Lower leg skin (tissue), 3 donors: ENCODE measurements around the gene STH.

ENCODE experiments used
- CTCF ChIP-seq, 3 donors: fragments of 450-650 bp; IDR thresholded peaks; one replicate each; pipeline ENCODE4 v1.5.1; 2016; ENCODE audit warnings: antibody characterized with exemption in 3 of 3, mild to moderate bottlenecking in 3 of 3, moderate library complexity in 2 of 3
- POLR2A ChIP-seq, 2 donors: fragments of 450-650 bp; IDR thresholded peaks; one replicate each; pipeline ENCODE4 v1.6.1; 2016 to 2017; ENCODE audit warnings: antibody characterized with exemption in 2 of 2, mild to moderate bottlenecking in 1 of 2, moderate library complexity in 1 of 2

GRCh38 chr17:45961206-45961605, 37.8 kb upstream of the STH start:
- no peak for TF ChIP-seq CTCF (IDR thresholded peaks at IDR 0.05)
- no peak for TF ChIP-seq POLR2A (IDR thresholded peaks at IDR 0.05)
